SHP77 (cell line): ENCODE results near the gene PAN2.
A peak's percentile ranks its signal among the peaks of the same experiment; 100 is the strongest.
"Not testable (repeated sequence)": the region's sequence is repeated elsewhere in the genome, so short reads cannot be mapped to it uniquely, and the experiment has no call there.

Source experiments
- DNase-seq, 2 experiments: peaks; one replicate each; lab custom pipeline; 2025; lab: John Stamatoyannopoulos, UW

PAN2 gene

DNA sequence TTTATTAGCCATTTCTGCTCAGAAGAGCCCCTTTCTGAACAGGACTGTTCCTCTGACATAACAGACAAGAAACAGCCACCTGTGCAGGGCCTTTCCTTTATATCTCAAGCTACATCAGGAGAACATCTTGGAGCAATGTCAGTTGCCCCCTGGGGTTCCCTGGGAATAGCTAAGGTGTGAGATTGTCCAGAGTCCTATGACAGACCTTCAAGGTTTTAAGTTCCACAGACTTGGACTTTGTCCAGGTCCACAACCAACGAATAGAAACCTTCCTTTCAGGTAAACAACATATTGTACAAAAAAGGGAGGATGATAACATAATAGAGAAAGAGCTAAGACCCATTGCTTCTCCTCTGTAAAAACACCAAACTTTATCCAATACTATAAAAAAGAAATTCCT lies 7.8 kb upstream of the PAN2 start:
- DNase-seq: no peak

DNA sequence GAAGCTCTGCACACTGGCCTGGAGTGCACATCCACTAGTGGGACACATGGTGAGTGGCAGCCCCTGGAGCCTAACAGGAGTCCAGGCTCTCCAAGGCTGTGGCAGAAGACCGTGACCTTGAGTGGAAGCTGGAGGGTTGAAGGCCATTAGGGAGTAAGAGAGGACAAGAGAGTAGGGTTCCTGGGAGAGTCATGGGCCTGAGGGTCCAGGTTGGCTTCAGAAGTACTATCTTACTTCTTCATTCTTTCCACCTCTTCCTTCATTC lies 5.3 kb upstream of the PAN2 start:
- DNase-seq: no peak

DNA sequence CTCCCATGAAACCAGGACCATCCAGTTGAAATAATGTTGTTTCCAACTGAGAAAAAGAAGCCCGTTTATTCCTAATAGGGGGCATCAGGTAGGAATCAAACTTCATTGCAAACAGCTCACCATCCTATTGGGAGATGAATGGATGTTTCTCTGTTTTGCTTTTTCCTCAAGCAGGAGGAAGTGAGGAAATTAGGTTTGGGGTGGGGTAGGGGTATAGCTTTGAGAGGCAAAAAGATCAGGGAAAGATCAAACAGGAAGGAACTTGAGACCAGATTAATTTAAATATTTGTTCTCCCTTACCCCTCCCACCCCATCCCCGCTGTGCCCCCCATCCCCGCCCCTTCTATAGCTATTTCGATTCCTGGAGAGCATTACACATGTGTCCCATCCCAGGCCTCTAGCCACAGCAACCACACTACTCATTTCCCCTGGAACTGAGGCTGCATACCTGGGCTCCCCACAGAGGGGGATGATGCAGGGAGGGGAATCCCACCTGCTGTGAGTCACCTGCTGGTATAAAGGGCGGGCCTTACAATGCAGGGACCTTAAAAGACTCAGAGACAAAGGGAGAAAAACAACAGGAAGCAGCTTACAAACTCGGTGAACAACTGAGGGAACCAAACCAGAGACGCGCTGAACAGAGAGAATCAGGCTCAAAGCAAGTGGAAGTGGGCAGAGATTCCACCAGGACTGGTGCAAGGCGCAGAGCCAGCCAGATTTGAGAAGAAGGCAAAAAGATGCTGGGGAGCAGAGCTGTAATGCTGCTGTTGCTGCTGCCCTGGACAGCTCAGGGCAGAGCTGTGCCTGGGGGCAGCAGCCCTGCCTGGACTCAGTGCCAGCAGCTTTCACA lies 4.7 kb upstream of the PAN2 start, which contains the start of gene IL23A:
IL23A (plus strand) TSS at position 577 of the 850 bp plus-strand sequence; CDS start at position 738, 161 bp downstream.
- DNase-seq: no peak

DNA sequence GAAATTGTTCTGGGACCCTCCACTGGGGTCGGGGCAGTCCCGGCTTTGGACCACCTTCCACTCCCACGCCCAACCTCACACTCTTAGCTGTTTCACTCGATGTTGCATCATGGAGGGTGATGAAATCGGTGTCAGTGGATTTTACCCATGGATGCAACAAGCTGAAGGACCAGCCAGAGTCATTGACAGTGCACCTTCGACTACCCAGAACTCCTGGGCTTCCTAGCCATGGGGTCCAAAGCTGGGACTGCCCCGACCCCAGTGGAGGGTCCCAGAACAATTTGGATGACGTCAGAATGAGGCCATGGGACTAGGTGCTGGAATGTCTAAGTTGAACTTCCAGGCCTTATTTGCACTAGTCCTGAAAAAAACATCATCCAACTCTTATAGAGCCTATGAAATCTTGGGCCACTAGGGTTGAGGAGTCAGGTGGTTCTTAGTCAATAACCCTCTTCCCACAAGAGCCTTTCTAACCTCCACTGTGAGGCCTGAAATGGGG lies 4.0 kb upstream of the PAN2 start:
- DNase-seq: no peak

DNA sequence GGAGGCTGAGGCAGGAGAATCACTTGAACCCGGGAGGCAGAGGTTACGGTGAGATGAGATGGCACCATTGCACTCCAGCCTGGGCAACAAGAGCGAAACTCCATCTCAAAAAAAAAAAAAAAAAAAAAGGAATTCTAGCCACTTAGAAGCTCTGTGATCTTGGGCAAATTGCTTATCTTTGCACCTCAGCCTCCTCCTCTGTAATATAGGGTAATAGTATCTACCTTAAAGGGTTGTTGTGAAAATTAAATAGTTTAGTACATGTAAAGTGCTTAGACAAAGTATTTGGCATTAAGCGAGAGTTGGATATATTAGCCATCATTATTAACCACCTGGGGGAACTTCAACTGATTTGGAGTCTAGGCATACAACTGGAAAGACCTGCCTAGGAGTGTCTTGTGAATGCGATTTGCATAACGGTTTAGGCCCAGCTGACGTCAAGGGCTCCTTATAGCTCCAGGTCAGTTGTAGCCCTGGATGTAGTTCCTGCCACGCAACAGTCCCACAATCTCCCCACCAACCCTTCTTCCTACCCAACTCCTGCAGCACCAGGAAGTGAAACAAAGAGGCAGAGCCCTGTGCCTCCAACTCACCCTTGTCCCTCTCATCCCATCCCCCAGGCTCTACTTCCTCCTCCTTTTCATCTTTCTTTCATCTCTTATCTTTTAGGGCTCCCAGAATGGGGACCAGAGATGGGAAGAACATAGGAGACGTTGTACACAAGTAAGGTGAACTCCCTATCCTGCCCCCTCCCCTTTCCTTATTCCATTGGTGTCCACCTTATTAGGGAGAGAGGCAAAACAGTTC lies 2.8 kb upstream of the PAN2 start:
- no peak for DNase-seq

DNA sequence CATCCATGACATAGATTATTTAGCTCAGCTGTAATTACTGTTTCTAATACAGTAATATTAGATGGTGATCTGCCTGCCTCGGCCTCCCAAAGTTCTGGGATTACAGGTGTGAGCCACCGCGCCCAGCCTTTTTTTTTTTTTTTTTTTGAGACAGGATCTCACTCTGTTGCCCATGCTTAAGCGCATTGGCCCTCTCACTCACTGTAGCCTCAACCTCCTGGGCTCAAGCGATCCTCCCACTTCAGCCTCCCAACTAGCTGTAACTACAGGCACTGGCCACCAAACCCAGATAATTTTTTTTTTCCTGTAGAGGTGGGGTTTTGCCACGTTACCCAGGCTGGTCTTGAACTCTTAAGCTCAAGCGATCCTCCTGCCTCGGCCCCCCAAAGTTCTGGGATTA lies 1.7 kb upstream of the PAN2 start:
- not testable (repeated sequence) for DNase-seq

DNA sequence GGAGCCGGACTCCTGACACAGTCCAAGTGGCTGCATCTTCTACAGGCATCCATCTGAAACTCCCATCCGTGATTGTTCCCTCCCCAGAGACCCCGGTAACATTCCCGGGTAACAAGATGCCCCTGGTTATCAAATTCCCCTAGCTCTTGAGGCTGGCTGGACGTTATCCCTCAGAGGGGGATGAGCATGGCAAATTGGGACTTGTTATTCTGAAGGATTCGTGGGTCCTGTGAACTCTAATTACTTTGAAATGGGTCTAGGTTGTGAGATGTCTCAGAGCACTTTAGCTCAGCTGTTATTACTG lies 642 bp upstream of the PAN2 start:
- DNase-seq: no peak

DNA sequence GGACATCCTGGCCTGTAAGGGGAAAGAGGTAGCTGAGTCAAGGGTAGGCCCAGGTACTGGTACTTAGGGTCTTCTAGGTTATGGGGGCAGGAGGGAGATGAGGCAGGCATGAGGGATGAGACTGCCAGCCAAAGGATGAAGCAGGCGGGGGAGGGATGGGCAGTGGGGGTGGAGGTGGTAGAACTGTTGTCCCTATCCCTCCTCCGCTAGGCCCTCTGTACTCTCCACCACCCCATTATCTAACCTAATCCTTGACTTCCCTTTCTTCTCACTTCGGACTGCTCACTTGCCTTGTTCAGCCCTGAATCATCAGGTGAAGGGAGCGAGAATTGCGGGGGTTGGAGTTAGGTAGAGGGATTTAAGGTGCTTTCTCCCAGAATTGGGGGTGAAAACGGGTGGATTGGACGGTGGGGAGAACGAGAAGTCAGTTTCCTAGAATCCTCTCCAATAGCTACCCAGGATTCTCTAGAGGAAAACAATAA lies 562 bp downstream of the PAN2 start:
- no peak for DNase-seq

DNA sequence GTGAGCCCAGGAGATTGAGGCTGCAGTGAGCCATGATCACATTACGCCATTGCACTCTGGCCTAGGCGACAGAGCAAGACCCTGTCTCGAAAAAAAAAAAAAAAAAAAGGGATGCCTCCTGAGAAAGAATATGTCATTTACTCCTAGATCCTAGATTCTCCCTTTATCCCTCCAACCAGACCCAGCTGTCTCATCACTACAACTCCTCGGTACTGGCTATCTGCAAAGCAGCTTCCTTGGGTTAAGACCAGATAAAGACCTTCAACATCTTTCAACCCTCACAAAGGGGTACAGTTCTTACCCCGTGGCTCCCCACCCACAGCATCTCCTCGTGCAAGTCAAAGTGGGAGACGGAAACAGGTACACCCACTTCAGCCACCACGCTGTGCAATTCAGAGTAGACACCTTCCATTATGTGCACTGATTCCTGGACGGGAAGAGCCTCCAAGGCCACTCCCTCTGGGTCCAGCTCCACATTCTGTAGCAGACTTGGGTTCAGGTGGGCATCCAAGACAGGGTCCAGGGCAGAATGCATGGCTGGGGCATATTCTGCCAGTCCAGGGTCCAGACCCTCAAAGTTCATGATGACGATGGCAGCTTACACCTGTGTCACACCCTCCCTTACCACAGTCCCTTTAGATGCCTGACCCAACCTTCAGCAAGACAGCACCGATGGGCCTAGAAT lies 1.1 kb downstream of the PAN2 start:
- DNase-seq: no peak

DNA sequence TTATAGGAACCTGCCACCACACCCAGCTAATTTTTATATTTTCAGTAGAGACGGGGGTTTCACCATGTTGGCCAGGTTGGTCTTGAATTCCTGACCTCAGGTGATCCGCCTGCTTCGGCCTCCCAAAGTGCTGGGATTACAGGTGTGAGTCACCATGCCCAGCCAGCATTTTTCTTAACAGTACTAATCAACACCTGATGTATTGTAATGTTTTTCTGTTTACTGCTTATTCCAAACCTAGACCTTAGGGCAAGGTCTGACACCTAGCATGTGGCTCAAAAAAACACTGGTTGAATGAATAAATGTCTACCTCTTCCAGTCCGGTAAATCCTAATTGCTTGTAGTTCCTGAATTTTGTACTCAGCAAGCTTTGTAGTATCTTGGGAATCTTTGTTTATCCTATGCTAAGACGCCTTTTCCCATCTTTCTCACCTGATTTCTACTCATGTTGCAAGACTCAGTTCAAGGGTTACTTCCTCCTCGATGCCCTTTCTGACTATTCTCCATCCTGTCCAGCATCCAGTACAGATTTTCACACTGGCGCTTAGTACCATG lies 2.8 kb downstream of the PAN2 start:
- DNase-seq: no peak

DNA sequence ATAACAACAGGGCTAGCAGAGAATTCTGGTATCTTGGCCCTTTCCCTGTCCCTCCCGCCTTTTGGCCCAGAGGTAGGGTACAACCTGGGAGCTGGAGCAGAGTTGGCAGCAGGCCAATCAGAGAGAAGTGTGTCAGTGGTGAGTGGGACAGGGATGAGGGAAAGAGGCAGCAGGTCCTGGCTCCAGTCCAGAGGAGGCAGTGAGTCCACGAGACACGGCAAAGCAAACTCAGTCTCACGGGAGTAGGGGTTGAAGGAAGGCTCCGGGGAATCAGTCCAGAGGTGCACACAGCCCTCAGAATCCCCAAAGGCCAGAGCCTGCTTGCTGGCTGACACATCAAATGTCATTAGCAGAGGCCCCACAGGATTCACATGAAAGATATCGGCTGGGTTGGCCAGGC lies 7.3 kb downstream of the PAN2 start:
- DNase-seq: no peak

DNA sequence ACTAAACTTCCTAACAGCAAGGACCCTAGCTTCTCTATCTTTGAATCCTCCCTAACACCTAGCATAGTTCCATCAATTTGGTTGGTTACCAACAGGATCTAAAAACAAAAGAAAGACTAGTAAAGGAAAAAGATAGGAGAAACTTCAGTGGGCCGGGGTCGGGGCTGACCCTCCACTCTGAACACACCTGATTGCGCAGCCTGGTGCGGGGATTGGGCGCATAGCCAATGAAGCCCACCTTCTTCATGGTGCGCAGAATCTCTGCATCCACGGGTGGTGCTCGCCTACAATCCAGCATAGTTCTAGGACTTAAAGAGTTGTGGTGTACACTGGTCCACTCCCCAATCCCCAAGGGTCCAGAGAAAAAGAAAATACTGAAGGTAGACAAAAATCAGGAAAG lies 7.7 kb downstream of the PAN2 start:
- DNase-seq: no peak

DNA sequence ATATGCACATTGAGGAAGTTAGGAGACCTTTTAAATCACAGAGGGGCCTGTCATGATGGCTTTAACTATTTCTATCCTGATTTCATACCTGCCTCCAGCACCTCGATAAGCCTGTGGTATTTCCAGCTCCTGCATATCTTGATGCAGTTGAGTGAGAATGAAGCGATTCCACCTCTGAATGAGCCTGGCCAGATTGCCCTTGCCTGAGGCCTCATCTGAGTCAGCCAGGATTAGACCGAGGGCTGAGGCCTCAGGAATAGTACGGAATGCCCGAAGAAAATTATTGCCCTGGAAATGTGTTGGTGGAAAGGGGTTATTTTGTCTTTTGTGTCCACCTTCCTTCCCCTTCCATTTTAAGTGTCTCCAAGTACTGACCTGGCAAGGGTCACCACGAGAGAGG lies 9.6 kb downstream of the PAN2 start:
- DNase-seq: no peak

DNA sequence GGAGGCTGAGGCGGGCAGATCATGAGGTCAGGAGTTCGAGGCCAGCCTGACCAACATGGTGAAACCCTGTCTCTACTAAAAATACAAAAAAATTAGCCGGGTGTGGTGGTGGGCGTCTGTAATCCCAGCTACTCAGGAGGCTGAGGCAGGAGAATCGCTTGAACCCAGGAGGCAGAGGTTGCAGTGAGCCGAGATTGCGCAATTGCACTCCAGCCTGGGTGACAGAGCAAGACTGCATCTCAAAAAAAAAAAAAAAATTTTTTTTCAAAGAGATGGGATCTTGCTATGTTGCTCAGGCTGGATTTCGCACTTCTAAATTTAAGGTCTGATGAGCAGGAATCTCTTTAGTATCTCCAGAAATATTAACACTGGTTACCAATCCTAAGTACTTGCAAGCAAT lies 12.2 kb downstream of the PAN2 start:
- DNase-seq: not testable (repeated sequence)

DNA sequence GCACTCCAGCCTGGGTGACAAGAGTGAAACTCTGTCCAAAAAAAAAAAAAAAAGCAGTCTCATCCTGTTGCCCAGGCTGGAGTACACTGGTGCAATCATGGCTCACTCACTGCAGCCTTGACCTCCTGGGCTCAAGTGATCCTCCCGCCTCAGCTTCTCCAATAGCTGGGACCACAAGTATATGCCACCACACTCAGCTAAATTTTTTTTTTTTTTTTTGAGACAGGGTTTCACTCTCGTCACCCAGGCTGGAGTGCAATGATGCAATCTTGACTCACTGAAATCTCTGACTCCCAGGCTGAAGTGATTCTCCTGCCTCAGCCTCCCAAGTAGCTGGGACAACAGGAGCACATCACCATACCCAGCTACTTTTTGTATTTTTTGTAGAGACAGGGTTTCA lies 12.8 kb downstream of the PAN2 start:
- no peak for DNase-seq

DNA sequence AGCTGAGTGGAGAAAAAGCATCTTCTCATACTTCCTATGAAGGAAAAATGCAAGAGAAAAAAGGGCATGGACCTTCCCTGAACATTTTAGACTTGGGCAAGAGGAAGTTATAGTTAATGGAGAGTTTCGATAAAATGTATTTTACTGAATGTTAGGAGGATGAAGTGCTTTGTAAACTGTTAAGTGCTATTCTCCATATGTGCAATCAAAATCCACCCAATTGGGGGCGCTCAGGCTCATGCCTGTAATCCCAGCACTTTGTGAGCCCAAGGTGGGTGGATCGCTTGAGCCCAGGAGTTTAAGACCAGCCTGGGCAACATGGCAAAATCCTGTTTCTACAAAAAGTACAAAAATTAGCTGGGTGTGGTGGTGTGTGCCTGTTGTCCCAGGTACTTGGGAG lies 16.1 kb downstream of the PAN2 start:
- DNase-seq: no peak

DNA sequence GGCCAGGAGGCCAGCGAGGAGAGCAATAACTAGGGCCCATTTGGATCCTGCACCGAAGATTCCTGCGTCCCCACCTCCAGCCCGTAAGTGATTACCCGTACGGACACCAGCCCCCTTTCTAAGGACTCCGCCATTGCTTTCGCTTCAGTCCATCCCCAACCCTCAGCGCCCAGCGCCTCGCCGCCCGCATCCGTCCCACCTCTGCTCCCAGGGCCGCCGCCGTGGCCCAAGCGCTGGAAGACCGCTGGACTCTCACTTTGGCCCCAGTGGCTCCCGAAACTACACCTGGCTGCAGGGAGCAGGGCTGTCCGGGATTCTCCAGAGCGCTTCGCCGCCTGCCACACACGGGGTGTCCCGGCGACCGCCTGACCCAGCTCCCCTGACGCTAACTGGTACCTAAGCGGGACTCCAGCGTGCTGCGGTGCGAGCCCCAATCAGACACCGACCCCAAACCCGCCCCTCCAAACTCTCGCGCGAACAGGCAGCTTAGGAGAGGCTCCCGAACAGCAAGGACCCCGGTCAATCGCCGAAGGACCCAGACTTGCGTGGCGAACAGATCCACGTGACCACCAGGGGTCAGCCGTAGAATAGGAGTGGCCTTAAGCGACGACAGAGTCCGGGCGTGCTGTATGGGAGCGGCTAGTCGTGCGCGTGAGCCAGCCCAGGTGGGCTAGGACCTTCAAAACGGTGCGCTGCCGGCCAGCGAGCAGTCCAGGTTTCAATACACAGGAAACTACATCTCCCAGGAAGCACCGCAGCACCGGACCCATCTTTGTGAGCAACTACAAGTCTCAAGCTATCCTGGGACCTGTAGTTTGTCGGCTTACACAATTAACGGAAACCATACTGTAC lies 18.0 kb downstream of the PAN2 start, which contains the start of gene CNPY2:
CNPY2 (minus strand) TSS at position 367 of the 852 bp plus-strand sequence. CDS start 771 bp downstream, outside the sequence.
- peak; percentile 98 for DNase-seq

DNA sequence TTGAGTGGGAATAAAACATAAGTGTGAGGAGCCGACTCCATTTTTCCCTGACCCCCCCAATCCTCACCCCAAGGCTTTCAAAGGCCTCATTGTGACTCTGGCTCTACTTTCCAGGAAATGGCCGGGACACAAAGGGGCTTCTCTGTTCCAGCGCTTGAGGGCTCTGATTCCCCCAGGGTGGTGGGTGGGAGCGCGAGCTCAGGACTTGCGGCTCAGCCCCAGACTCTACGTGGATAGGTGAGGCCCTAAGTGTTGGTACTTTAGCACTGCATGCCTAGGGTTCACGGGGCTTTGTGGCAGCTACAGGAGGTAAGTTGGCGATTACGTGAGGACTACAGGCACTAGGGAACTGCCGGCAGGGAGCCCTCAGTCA lies 18.6 kb downstream of the PAN2 start:
- DNase-seq: no peak

DNA sequence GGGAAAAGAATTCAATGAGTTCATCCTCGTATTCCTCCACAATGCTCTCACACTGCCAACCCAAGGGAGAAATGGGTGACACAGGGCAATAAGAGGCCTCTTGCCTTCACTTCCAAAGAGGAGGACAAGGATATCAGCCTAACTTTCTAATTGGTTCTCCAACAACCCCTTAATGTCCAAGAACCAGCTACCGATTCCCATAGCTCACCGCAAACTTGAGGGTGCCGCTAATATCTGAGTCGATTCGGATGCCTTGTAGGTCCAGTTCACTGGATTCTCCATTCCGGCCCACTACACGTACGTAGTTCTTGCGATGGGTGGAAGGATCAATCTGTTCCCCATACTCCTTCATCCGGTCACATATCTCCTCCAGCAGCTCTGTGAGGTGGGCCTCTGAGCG lies 22.8 kb downstream of the PAN2 start:
- DNase-seq: no peak

DNA sequence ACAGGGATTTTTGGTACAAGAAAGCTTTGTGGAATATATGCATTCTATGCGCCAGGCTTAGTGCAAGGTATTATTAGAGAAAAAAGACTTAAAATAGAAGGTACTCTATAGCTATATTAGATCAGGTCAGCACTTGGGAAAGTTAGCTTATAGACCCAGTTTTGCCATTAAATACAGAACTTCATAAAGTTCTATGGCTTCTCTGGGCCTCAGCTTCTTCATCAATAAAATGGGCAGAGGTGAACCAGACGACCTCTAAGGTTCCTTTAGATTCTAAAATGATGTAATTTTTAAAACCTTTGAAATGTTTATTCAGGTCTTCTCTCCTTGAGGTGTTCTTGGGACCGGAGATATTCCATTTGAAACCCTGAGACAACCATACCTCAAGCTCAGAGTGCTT lies 25.1 kb downstream of the PAN2 start:
- no peak for DNase-seq

DNA sequence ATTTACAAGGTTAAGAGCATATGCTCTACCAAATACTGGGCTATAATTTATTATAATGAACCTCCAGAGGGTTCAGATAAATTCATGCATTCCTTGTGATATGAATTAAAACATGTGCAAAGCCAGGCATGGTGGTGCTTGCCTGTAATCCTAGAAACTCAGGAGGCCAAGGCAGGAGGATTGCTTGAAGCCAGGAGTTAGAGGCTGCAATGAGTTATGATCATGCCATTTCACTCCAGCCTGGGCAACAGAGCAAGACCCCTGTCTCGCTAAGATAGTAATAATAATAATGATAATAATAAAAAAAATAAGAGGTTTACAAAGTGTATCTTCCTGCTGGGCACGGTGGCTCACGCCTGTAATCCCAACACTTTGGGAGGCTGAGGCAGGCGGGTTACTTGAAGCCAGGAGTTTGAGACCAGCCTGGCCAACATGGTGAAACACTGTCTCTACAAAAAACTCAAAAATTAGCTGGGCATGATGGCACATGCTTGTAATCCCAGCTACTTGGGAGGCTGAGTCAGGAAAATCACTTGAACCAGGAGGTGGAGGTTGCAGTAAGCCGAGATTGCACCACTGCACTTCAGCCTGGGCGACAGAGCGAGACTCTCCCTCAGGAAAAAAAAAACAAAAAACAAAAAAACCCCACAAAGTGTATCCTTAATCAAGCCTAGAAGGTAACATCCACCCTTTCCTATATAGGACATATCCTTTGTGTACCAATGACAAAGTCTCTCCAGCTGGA lies 26.4 kb downstream of the PAN2 start:
- DNase-seq: no peak
